Brain pericyte (primary cell): ENCODE results near the gene MYBPC1.

ENCODE experiments used
- DNase-seq: peaks from one replicate; pipeline ENCODE4 v3.0.0-alpha.2; 2012; ENCODE audit warnings: low read depth, low spot score

The MYBPC1 gene

GRCh38 chr12:101599311-101599710 lies 4.5 kb downstream of the MYBPC1 start:
- no peak for DNase-seq

GRCh38 chr12:101599771-101600484 lies 5.2 kb downstream of the MYBPC1 start:
- no peak for DNase-seq

GRCh38 chr12:101604132-101604531 lies 9.4 kb downstream of the MYBPC1 start:
- DNase-seq, result no peak

- no peak for DNase-seq
Measured at GRCh38 chr12:101607894-101608293, 13.1 kb downstream of the MYBPC1 start.

- DNase-seq, result no peak
Measured at GRCh38 chr12:101608301-101609133, 13.7 kb downstream of the MYBPC1 start.

- no peak for DNase-seq
Measured at GRCh38 chr12:101609198-101609597, 14.4 kb downstream of the MYBPC1 start.

- no peak for DNase-seq
Measured at GRCh38 chr12:101612160-101612916, 17.6 kb downstream of the MYBPC1 start.

GRCh38 chr12:101616027-101616494 lies 21.3 kb downstream of the MYBPC1 start:
- no peak for DNase-seq

GRCh38 chr12:101619026-101619786 lies 24.4 kb downstream of the MYBPC1 start:
- no peak for DNase-seq

GRCh38 chr12:101619858-101620761 lies 25.3 kb downstream of the MYBPC1 start:
- no peak for DNase-seq

GRCh38 chr12:101620762-101621133 lies 26.0 kb downstream of the MYBPC1 start:
- no peak for DNase-seq

GRCh38 chr12:101628676-101629075 lies 33.9 kb downstream of the MYBPC1 start:
- no peak for DNase-seq

- no peak for DNase-seq
Measured at GRCh38 chr12:101634724-101635123, 40.0 kb downstream of the MYBPC1 start.

GRCh38 chr12:101637936-101638335 lies 43.2 kb downstream of the MYBPC1 start:
- no peak for DNase-seq

GRCh38 chr12:101642115-101643067 lies 47.6 kb downstream of the MYBPC1 start:
- DNase-seq, result no peak

GRCh38 chr12:101647711-101648110 lies 52.9 kb downstream of the MYBPC1 start:
- DNase-seq, result no peak

GRCh38 chr12:101648195-101648594 lies 53.4 kb downstream of the MYBPC1 start:
- DNase-seq, result no peak

- no peak for DNase-seq
Measured at GRCh38 chr12:101650346-101651117, 55.8 kb downstream of the MYBPC1 start.
